Smooth muscle cell (in vitro differentiated cells): ENCODE results near the gene CTBP2. TPM values are rescaled to one million over a fixed set of nuclear protein-coding genes. Genes with fewer than 3 reads are reported as not detected.

ENCODE experiments used
- DNase-seq: peaks from one replicate; lab custom pipeline; 2025; ENCODE audit not compliant: unreplicated experiment; lab: John Stamatoyannopoulos, UW
- H2AFZ ChIP-seq: fragments of 200-600 bp; sonication (generic); 2 replicates; pipeline ENCODE4 v1.6.0; 2016; ENCODE audit warnings: antibody characterized with exemption, low read depth, mild to moderate bottlenecking
- H3F3A ChIP-seq: fragments of 200-600 bp; sonication (generic); 2 replicates; pipeline ENCODE4 v1.6.0; 2017; ENCODE audit warnings: antibody characterized with exemption, low read depth
- H3K27ac ChIP-seq: fragments of 200-600 bp; sonication (generic); 2 replicates; pipeline ENCODE4 v1.5.1; 2016; ENCODE audit warnings: low read depth, mild to moderate bottlenecking
- H3K27me3 ChIP-seq: fragments of 200-600 bp; sonication (generic); 2 replicates; pipeline ENCODE4 v1.6.1; 2016; ENCODE audit warnings: low read depth, mild to moderate bottlenecking
- H3K36me3 ChIP-seq: fragments of 200-600 bp; sonication (generic); 2 replicates; pipeline ENCODE4 v1.5.1; 2016; ENCODE audit warnings: low read depth
- H3K4me1 ChIP-seq: fragments of 200-600 bp; sonication (generic); 2 replicates; pipeline ENCODE4 v1.5.1; 2016; ENCODE audit warnings: low read depth
- H3K4me2 ChIP-seq: fragments of 200-600 bp; sonication (generic); 2 replicates; pipeline ENCODE4 v1.6.0; 2016; ENCODE audit warnings: mild to moderate bottlenecking
- H3K4me3 ChIP-seq: fragments of 200-600 bp; sonication (generic); 2 replicates; pipeline ENCODE4 v1.5.1; 2016; ENCODE audit warnings: mild to moderate bottlenecking
- H3K79me2 ChIP-seq: fragments of 200-600 bp; sonication (generic); 2 replicates; pipeline ENCODE4 v1.6.0; 2016; ENCODE audit warnings: low read depth, mild to moderate bottlenecking
- H3K9ac ChIP-seq: fragments of 200-600 bp; sonication (generic); 2 replicates; pipeline ENCODE4 v1.6.0; 2016; ENCODE audit warnings: low read depth
- H3K9me3 ChIP-seq: fragments of 200-600 bp; sonication (generic); replicated peaks from 2 replicates; pipeline ENCODE4 v1.5.1; 2016; ENCODE audit warnings: low read depth
- H4K20me1 ChIP-seq: fragments of 200-600 bp; sonication (generic); 2 replicates; pipeline ENCODE4 v1.6.0; 2016; ENCODE audit warnings: low read depth
- WGBS: methylation state at CpG from one replicate; pipeline ENCODE4 v1.1.7; 2016; ENCODE audit warnings: low lambda C conversion rate; 5-methylcytosine and 5-hydroxymethylcytosine counted together
- polyA plus RNA-seq: library from polyadenylated mRNA; unstranded; fragments of >200 nt; fragmentation: Nextera tagmentation; extraction: Ambion mirVana; gene quantifications from 2 replicates; pipeline ENCODE4 v1.2.1, GENCODE V29; 2016
- total RNA-seq: library from RNA; depleted of rRNA; stranded (reverse); fragments of >200 nt; gene quantifications from 2 replicates; pipeline ENCODE4 v1.2.3, GENCODE V29; 2014
- TF ChIP-seq, protein P1 (sequence below): fragments of 200-600 bp; sonication (generic); IDR thresholded peaks from 2 replicates; pipeline ENCODE4 v1.5.1; 2017; ENCODE audit warnings: borderline replicate concordance, mild to moderate bottlenecking, antibody characterized with exemption; ENCODE audit not compliant: insufficient read depth, poor library complexity, severe bottlenecking

Gene CTBP2
- total and polyA plus RNA-seq, 2 experiments from 2014 or later, result 49.9 to 69.5 TPM

DNA sequence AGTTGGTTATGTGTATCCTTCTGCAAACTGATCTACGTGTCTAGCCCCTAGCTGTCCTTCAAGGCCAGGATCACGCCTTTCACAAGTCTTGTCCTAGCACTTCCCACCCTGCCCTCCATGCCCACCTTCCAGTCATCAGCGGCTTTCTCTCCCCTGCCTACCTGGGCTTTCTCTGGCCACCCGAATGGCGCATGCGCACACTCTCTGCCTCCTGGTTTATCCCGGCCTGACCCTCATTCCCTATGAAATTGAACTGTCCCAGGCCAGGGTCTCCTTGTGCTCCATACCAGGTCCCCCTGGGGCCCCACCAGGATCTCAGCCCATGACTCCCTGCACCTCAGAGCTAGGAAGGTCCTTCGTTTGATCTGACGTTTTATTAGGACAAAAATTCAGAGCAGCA lies 31.6 kb upstream of the CTBP2 start:
- H3K36me3 ChIP-seq, result no peaks in the 10 kb centered on the region
- no peaks in the 10 kb centered on the region for H3K27me3 ChIP-seq
- H3K4me3 ChIP-seq, result no peak overlapping the region
- H3K79me2 ChIP-seq, result no peaks in the 10 kb centered on the region
- no peak overlapping the region for H3K4me2 ChIP-seq
- WGBS, result 91% methylated on average over 9 of the region's 9 CpGs
- no peaks in the 10 kb centered on the region for H4K20me1 ChIP-seq
- H3K27ac ChIP-seq, result no peak overlapping the region
- H3F3A ChIP-seq, result no peaks in the 10 kb centered on the region
- no peak overlapping the region for H2AFZ ChIP-seq
- no peak overlapping the region for H3K9ac ChIP-seq
- TF ChIP-seq, protein P1, sequence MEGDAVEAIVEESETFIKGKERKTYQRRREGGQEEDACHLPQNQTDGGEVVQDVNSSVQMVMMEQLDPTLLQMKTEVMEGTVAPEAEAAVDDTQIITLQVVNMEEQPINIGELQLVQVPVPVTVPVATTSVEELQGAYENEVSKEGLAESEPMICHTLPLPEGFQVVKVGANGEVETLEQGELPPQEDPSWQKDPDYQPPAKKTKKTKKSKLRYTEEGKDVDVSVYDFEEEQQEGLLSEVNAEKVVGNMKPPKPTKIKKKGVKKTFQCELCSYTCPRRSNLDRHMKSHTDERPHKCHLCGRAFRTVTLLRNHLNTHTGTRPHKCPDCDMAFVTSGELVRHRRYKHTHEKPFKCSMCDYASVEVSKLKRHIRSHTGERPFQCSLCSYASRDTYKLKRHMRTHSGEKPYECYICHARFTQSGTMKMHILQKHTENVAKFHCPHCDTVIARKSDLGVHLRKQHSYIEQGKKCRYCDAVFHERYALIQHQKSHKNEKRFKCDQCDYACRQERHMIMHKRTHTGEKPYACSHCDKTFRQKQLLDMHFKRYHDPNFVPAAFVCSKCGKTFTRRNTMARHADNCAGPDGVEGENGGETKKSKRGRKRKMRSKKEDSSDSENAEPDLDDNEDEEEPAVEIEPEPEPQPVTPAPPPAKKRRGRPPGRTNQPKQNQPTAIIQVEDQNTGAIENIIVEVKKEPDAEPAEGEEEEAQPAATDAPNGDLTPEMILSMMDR, result no peak
- peaks cover 6% of the 10 kb centered on the region for H3K4me1 ChIP-seq
- no peak for DNase-seq
- no peaks in the 10 kb centered on the region for H3K9me3 ChIP-seq

DNA sequence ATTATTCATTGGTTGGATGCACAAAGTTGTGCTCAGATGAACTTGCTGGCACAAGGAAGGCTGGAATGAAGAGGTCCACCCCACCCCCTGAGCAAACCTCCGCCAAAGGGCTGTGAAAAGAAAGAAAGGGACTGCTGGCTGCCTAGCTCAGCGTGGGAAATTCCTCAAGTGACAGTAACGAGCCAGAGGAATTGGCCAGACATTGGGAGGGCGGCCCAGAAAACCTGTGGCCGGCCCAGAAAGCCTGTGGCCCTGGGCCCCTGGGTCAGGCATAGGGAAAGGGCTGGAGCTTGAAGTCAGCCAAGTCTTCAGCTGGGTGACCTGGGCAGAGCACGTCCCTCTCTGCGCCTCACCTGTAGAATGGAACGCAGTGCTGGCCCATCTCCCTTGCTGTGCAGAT lies 30.6 kb upstream of the CTBP2 start:
- H3K9ac ChIP-seq, result no peak overlapping the region
- 87% methylated on average over 8 of the region's 8 CpGs for WGBS
- H3K36me3 ChIP-seq, result no peaks in the 10 kb centered on the region
- no peaks in the 10 kb centered on the region for H3K9me3 ChIP-seq
- no peaks in the 10 kb centered on the region for H3F3A ChIP-seq
- no peak for DNase-seq
- no peak overlapping the region for H3K27ac ChIP-seq
- H3K4me2 ChIP-seq, result no peak overlapping the region
- no peaks in the 10 kb centered on the region for H3K79me2 ChIP-seq
- TF ChIP-seq, protein P1, result no peak
- no peaks in the 10 kb centered on the region for H4K20me1 ChIP-seq
- H3K4me3 ChIP-seq, result no peak overlapping the region
- peaks cover 6% of the 10 kb centered on the region for H3K4me1 ChIP-seq
- H2AFZ ChIP-seq, result no peak overlapping the region
- no peaks in the 10 kb centered on the region for H3K27me3 ChIP-seq

DNA sequence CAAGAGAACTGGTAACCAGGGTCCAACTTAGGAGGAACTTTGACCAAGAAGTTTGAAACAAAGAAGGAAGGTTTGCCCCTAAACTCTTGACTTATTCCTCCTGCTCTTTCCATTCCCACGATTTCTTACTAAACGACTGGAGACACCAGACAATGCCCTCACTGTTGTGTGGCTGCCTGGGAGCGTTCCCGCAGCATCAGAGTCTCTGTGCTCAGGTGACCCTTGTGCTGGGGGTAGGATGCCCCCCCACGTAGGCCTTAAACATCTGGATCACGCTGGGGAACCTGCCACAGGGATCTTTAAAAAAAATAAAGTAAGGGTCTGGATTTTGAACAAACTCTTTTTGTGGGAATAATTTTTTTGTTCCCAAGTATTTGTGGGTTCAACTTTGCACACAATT lies 30.1 kb upstream of the CTBP2 start:
- TF ChIP-seq, protein P1, result no peak
- Histone ChIP-seq H3K4me3 (no peak overlapping the region), H3K79me2 (no peaks in the 10 kb centered on the region), H3K27me3 (no peaks in the 10 kb centered on the region), H3F3A (no peaks in the 10 kb centered on the region), H3K9ac (no peak overlapping the region), H3K27ac (no peak overlapping the region), H3K4me2 (no peak overlapping the region), H2AFZ (no peak overlapping the region), H3K36me3 (no peaks in the 10 kb centered on the region), H3K9me3 (no peaks in the 10 kb centered on the region), H3K4me1 (peaks cover 6% of the 10 kb centered on the region), H4K20me1 (no peaks in the 10 kb centered on the region)
- 87% methylated on average over 6 of the region's 6 CpGs for WGBS
- DNase-seq, result no peak

DNA sequence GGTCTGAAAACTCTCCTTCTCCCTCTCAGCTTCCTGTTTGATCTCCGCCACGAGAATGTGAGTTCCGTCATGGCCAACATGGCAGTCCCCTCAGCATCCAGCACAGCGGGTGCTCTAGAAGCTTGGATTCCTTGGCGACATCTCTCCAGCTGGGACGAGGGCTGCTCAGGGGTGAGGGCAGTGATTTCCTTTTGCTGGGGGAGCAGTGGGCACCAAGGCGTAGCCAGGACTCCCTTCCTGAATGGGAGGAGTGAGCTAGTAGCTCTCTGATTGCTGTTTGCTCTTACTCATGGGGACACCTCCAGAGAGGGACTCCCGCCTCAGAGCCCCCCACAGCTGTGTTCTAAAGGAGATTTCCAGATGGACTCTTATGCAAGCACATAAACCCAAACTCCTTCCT lies 28.8 kb upstream of the CTBP2 start:
- Histone ChIP-seq H3K9ac (no peak overlapping the region), H3K4me1 (peaks cover 6% of the 10 kb centered on the region), H3F3A (no peaks in the 10 kb centered on the region), H3K4me3 (no peak overlapping the region), H3K79me2 (no peaks in the 10 kb centered on the region), H3K27me3 (no peaks in the 10 kb centered on the region), H3K27ac (no peak overlapping the region), H3K36me3 (no peaks in the 10 kb centered on the region), H2AFZ (no peak overlapping the region), H4K20me1 (no peaks in the 10 kb centered on the region), H3K9me3 (no peaks in the 10 kb centered on the region), H3K4me2 (no peak overlapping the region)
- DNase-seq, result no peak
- TF ChIP-seq, protein P1, result no peak
- WGBS, result 93% methylated on average over 8 of the region's 8 CpGs
